ENCODE results near the gene MEIS2.

Gene MEIS2

DNA sequence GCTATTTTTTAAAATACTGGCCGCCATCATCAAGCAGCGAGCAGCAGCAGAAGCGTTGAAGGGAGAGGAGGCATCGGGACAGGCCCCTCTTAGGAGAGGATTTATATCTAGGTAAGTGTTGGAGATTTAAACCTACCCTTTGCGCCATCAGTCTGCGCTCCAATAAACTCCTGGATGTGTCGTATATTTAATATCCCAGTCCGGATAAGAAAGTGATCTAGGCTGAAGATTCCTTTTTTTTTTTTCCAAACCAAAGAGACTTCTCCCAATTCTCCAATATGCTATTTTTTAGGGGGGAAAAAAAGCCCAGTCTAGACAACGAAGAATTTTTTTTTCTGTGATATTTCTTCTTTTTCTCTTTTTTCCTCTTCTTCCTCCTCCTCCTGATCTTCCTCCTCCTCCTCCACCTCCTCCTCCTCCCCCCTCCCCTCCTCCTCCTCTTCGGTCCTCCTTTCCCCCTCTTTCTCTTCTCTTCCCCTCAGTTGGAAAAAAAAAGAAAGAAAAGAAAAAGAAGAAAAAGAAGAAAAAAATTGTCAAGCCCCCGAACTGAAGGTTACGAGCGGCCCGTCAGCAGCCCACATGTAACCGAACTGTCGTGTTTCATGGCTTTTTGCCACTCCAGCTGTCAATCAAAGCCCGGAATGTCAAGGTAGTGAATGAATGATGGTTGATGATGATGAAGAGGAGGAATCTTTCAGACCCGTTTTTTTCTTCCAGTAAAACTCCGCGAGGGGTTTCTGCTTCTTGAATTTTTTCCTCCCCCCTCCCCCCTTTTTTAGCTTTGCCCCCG lies 835 bp downstream of the MEIS2 start:
- no peaks in the 10 kb centered on the region for H3K9me3 ChIP-seq (ENCODE audit: severe bottlenecking)
- peak overlapping the region; percentile 65 for H3K4me3 ChIP-seq (ENCODE audit: severe bottlenecking)
- peaks cover 12% of the 10 kb centered on the region for H3K4me1 ChIP-seq (ENCODE audit: insufficient read depth, poor library complexity, severe bottlenecking)
- no peaks in the 10 kb centered on the region for H3K36me3 ChIP-seq (ENCODE audit: low read depth)
- DNase-seq (ENCODE audit: low spot score): no peak
- no peak for ATAC-seq (ENCODE audit: low read depth)
- H3K27ac ChIP-seq (ENCODE audit: poor library complexity, severe bottlenecking): peak overlapping the region; percentile 52
- TF ChIP-seq, protein P1, sequence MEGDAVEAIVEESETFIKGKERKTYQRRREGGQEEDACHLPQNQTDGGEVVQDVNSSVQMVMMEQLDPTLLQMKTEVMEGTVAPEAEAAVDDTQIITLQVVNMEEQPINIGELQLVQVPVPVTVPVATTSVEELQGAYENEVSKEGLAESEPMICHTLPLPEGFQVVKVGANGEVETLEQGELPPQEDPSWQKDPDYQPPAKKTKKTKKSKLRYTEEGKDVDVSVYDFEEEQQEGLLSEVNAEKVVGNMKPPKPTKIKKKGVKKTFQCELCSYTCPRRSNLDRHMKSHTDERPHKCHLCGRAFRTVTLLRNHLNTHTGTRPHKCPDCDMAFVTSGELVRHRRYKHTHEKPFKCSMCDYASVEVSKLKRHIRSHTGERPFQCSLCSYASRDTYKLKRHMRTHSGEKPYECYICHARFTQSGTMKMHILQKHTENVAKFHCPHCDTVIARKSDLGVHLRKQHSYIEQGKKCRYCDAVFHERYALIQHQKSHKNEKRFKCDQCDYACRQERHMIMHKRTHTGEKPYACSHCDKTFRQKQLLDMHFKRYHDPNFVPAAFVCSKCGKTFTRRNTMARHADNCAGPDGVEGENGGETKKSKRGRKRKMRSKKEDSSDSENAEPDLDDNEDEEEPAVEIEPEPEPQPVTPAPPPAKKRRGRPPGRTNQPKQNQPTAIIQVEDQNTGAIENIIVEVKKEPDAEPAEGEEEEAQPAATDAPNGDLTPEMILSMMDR (IDR thresholded peaks at IDR 0.05; ENCODE audit: poor library complexity, severe bottlenecking): no peak
- peaks cover 93% of the 10 kb centered on the region for H3K27me3 ChIP-seq (ENCODE audit: insufficient read depth, poor library complexity, severe bottlenecking)

GRCh38 chr15:37098468-37099318 lies 1.7 kb downstream of the MEIS2 start:
- Histone ChIP-seq H3K27ac (ENCODE audit: poor library complexity, severe bottlenecking) (no peak overlapping the region), H3K4me1 (ENCODE audit: insufficient read depth, poor library complexity, severe bottlenecking) (peaks cover 16% of the 10 kb centered on the region), H3K36me3 (ENCODE audit: low read depth) (no peaks in the 10 kb centered on the region), H3K27me3 (ENCODE audit: insufficient read depth, poor library complexity, severe bottlenecking) (peaks cover 93% of the 10 kb centered on the region), H3K4me3 (ENCODE audit: severe bottlenecking) (peak overlapping the region; percentile 65), H3K9me3 (ENCODE audit: severe bottlenecking) (no peaks in the 10 kb centered on the region)
- TF ChIP-seq, protein P1 (IDR thresholded peaks at IDR 0.05; ENCODE audit: poor library complexity, severe bottlenecking): no peak
- DNase-seq (ENCODE audit: low spot score) (no peak), ATAC-seq (ENCODE audit: low read depth) (peak; percentile 15)

- DNase-seq (ENCODE audit: low spot score) (no peak), ATAC-seq (ENCODE audit: low read depth) (no peak)
- Histone ChIP-seq H3K4me3 (ENCODE audit: severe bottlenecking) (peak overlapping the region; percentile 65), H3K27me3 (ENCODE audit: insufficient read depth, poor library complexity, severe bottlenecking) (peaks cover 90% of the 10 kb centered on the region), H3K27ac (ENCODE audit: poor library complexity, severe bottlenecking) (no peak overlapping the region), H3K9me3 (ENCODE audit: severe bottlenecking) (no peaks in the 10 kb centered on the region), H3K4me1 (ENCODE audit: insufficient read depth, poor library complexity, severe bottlenecking) (peaks cover 16% of the 10 kb centered on the region), H3K36me3 (ENCODE audit: low read depth) (no peaks in the 10 kb centered on the region)
- TF ChIP-seq, protein P1 (IDR thresholded peaks at IDR 0.05; ENCODE audit: poor library complexity, severe bottlenecking): no peak
Measured at GRCh38 chr15:37097144-37097919, 3.0 kb downstream of the MEIS2 start.

DNA sequence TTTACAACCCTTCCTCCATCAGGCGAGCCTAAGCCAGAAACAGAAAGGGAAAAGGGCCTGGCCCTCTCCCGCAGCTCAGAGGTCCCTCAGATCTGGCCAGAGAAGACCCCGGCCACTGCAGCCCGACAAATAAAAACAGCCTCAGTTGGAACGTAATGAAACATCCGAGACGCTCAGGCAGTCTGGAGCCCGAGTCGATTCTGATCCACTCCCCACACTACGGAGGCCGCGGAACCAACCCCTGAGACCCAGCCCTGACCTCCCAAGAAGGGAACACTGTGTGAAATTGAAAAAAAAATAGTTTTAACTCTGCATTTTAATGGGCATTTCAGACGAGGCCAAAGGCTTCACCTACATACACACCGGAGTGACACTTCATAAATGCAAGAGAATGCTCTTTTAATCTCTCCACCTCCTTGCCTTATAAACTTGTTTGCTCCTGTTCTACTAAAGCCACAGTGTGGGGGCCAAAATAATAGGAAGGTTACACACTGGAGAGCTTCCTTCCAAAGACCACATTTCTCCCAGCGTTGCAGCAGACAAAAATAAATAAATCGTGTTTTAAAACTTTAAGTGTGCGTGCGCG lies 3.7 kb downstream of the MEIS2 start:
- no peak for ATAC-seq (ENCODE audit: low read depth)
- peaks cover 89% of the 10 kb centered on the region for H3K27me3 ChIP-seq (ENCODE audit: insufficient read depth, poor library complexity, severe bottlenecking)
- TF ChIP-seq, protein P1 (IDR thresholded peaks at IDR 0.05; ENCODE audit: poor library complexity, severe bottlenecking): no peak
- no peak overlapping the region for H3K27ac ChIP-seq (ENCODE audit: poor library complexity, severe bottlenecking)
- H3K9me3 ChIP-seq (ENCODE audit: severe bottlenecking): no peaks in the 10 kb centered on the region
- H3K36me3 ChIP-seq (ENCODE audit: low read depth): no peaks in the 10 kb centered on the region
- peak overlapping the region; percentile 10 for H3K4me3 ChIP-seq (ENCODE audit: severe bottlenecking)
- H3K4me1 ChIP-seq (ENCODE audit: insufficient read depth, poor library complexity, severe bottlenecking): peaks cover 16% of the 10 kb centered on the region
- no peak for DNase-seq (ENCODE audit: low spot score)

Measured in RWPE2 (cell line).